Dendritic cell treated with granulocyte-macrophage colony-stimulating factor and Interleukin-4, amounts not matched to agents 40 ng/mL and 50 ng/mL, for 4 days (primary cell): ENCODE measurements around the gene PHYKPL.
"Not testable (repeated sequence)": the region's sequence is repeated elsewhere in the genome, so short reads cannot be mapped to it uniquely, and the experiment has no call there.

Experiments used
- H3K27ac Mint-ChIP-seq: one replicate; pipeline ENCODE4 v1.8.0; 2022; ENCODE audit warnings: mild to moderate bottlenecking, mixed read lengths
- H3K27me3 Mint-ChIP-seq: one replicate; pipeline ENCODE4 v1.8.0; 2022; ENCODE audit warnings: mild to moderate bottlenecking, mixed read lengths
- H3K36me3 Mint-ChIP-seq: one replicate; pipeline ENCODE4 v1.8.0; 2022; ENCODE audit warnings: low read depth, mixed read lengths
- H3K4me1 Mint-ChIP-seq: one replicate; pipeline ENCODE4 v1.8.0; 2022; ENCODE audit warnings: low read depth, mixed read lengths
- H3K4me3 Mint-ChIP-seq: one replicate; pipeline ENCODE4 v1.8.0; 2022; ENCODE audit warnings: mild to moderate bottlenecking, moderate library complexity, mixed read lengths
- H3K9me3 Mint-ChIP-seq: one replicate; pipeline ENCODE4 v1.8.0; 2022; ENCODE audit warnings: mixed read lengths
- intact Hi-C: fragments of 100-400 bp; cut with micrococcal nuclease; formaldehyde crosslinking; loops from one replicate; pipeline ENCODE4 v1.15.0; 2022

The PHYKPL gene

DNA sequence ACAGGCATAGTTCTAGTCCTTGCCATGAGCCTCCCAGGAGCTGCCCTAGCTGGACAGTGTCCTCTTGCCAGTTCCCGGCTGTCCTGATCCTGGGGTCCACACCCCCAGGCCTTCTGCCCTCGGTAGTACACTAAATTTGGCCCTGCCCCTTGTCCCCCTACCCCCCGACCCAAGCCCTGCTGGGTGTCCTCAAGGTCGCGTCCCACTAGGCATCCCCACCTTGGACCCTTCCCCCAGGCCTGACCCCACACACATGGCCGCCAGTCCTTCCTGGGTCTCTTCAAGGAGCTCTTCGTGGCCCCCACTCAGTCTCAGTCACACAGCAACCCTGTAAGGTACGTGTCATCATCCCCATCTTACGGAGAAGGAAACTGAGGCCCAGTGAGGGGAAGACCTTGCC is 40.0 kb upstream of the PHYKPL start:
- Mint-ChIP-seq H3K4me1 (no peaks in the 10 kb centered on the region), H3K27me3 (peaks cover 2% of the 10 kb centered on the region), H3K27ac (no peak overlapping the region), H3K4me3 (no peak overlapping the region), H3K9me3 (peaks cover 7% of the 10 kb centered on the region), H3K36me3 (no peaks in the 10 kb centered on the region)
- intact Hi-C loops, result no loop called here

GRCh38 chr5:178271726-178272479 is 39.3 kb upstream of the PHYKPL start:
- intact Hi-C loops, result no loop called here
- no peaks in the 10 kb centered on the region for H3K36me3 Mint-ChIP-seq
- peaks cover 7% of the 10 kb centered on the region for H3K9me3 Mint-ChIP-seq
- peaks cover 2% of the 10 kb centered on the region for H3K27me3 Mint-ChIP-seq
- H3K27ac Mint-ChIP-seq, result no peak overlapping the region
- H3K4me3 Mint-ChIP-seq, result no peak overlapping the region
- H3K4me1 Mint-ChIP-seq, result no peaks in the 10 kb centered on the region

- H3K9me3 Mint-ChIP-seq, result peaks cover 7% of the 10 kb centered on the region
- H3K27ac Mint-ChIP-seq, result no peak overlapping the region
- H3K36me3 Mint-ChIP-seq, result no peaks in the 10 kb centered on the region
- intact Hi-C loops, result no loop called here
- no peak overlapping the region for H3K4me3 Mint-ChIP-seq
- H3K4me1 Mint-ChIP-seq, result no peaks in the 10 kb centered on the region
- peaks cover 2% of the 10 kb centered on the region for H3K27me3 Mint-ChIP-seq
These were observed 38.6 kb upstream of the PHYKPL start for GRCh38 chr5:178271231-178271630.

DNA sequence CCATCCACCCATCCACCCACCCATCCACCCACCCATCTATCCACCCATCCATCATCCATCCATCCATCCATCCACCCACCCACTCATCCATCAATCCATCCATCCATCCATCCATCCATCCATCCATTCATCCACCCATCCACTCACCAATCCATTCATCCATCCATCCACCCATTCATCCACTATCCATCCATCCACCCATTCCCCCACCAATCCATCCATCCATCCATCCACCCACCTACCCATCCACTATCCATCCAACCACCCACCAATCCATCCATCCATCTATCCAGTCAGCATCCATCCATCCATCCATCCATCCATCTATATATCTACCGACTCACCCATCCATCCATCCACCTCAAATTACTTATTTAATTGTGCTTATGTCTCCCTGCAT is 36.9 kb upstream of the PHYKPL start:
- no peak overlapping the region for H3K27ac Mint-ChIP-seq
- intact Hi-C loops, result no loop called here
- H3K4me3 Mint-ChIP-seq, result no peak overlapping the region
- peaks cover 2% of the 10 kb centered on the region for H3K27me3 Mint-ChIP-seq
- no peaks in the 10 kb centered on the region for H3K9me3 Mint-ChIP-seq
- no peaks in the 10 kb centered on the region for H3K4me1 Mint-ChIP-seq
- H3K36me3 Mint-ChIP-seq, result no peaks in the 10 kb centered on the region

DNA sequence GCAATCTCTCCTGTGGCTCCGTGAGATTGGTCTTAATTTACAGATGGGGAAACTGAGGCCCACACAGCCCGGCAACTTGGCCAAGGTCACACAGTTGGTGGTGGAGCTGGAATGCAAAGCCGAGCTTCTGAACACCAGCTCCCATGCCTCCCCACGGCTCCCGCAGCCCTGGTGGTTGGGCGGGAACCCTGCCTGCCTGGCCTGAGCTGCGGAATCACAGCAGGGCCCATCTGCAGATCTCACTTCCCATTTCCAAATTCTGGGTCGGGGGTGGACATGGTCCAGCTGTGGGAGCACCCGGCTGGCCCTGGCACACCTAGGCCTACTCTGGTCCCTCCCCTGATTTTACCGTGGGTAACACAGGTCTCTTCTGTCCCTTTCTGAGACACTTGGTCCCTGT is 35.3 kb upstream of the PHYKPL start:
- H3K4me3 Mint-ChIP-seq, result no peak overlapping the region
- no peaks in the 10 kb centered on the region for H3K36me3 Mint-ChIP-seq
- H3K27ac Mint-ChIP-seq, result no peak overlapping the region
- no peaks in the 10 kb centered on the region for H3K4me1 Mint-ChIP-seq
- no peaks in the 10 kb centered on the region for H3K9me3 Mint-ChIP-seq
- H3K27me3 Mint-ChIP-seq, result peaks cover 2% of the 10 kb centered on the region
- intact Hi-C loops, result no loop called here

GRCh38 chr5:178267245-178267644 is 34.6 kb upstream of the PHYKPL start:
- H3K9me3 Mint-ChIP-seq, result no peaks in the 10 kb centered on the region
- peaks cover 2% of the 10 kb centered on the region for H3K27me3 Mint-ChIP-seq
- no peak overlapping the region for H3K4me3 Mint-ChIP-seq
- intact Hi-C loops, result no loop called here
- H3K27ac Mint-ChIP-seq, result no peak overlapping the region
- H3K36me3 Mint-ChIP-seq, result no peaks in the 10 kb centered on the region
- H3K4me1 Mint-ChIP-seq, result no peaks in the 10 kb centered on the region

GRCh38 chr5:178266581-178266980 is 34.0 kb upstream of the PHYKPL start:
- intact Hi-C loops, result no loop called here
- Mint-ChIP-seq H3K27ac (no peak overlapping the region), H3K9me3 (no peaks in the 10 kb centered on the region), H3K36me3 (no peaks in the 10 kb centered on the region), H3K4me3 (no peak overlapping the region), H3K27me3 (peaks cover 2% of the 10 kb centered on the region), H3K4me1 (no peaks in the 10 kb centered on the region)

DNA sequence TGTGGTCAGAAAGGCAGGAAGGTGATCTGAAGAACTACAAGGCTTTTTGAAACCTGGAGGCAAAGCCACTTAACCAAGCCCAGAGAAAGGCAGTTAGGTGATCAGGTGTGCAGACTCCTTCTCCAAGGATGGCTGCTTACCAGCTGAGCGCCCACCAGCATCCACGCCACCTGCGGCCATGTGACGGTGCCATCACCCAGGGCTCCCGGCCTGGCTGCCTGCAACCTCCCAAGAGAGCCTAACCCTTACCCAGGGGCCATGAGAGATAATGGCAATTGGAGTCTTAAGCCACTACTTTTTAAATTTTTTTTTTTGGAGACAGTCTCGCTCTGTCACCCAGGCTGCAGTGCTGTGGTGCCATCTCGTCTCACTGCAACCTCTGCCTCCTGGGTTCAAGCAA is 33.1 kb upstream of the PHYKPL start:
- Mint-ChIP-seq H3K9me3 (no peaks in the 10 kb centered on the region), H3K4me3 (no peak overlapping the region), H3K4me1 (no peaks in the 10 kb centered on the region), H3K27me3 (no peaks in the 10 kb centered on the region), H3K27ac (no peak overlapping the region), H3K36me3 (no peaks in the 10 kb centered on the region)
- intact Hi-C loops, result no loop called here

DNA sequence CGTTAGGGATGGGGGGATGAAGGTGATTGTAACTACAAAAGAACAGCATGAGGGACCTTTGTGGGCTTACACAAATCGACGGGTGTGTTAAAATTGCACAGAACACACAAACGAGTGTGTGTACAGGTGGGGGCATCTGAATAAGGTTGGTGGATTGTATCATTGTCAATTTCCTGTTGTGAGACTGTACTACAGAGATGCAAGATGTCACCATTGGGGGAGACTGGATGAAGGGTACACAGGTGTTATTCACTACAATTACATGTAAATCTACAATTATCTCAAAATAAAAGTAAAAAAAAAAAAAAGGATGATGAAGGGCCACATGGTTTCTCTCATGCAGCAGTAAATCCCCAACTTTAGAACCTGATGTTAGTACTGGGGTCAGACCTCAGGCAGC is 31.4 kb upstream of the PHYKPL start:
- H3K36me3 Mint-ChIP-seq, result no peaks in the 10 kb centered on the region
- no peaks in the 10 kb centered on the region for H3K4me1 Mint-ChIP-seq
- H3K27ac Mint-ChIP-seq, result no peak overlapping the region

GRCh38 chr5:178261666-178262600 is 29.3 kb upstream of the PHYKPL start:
- Mint-ChIP-seq H3K4me3 (no peak overlapping the region), H3K27me3 (no peaks in the 10 kb centered on the region), H3K4me1 (no peaks in the 10 kb centered on the region), H3K36me3 (no peaks in the 10 kb centered on the region), H3K27ac (peak overlapping the region; percentile 0), H3K9me3 (no peaks in the 10 kb centered on the region)
- intact Hi-C loops, result no loop called here

More for the DNA sequence above, 31.4 kb upstream of the PHYKPL start:
- H3K27me3 Mint-ChIP-seq, result no peaks in the 10 kb centered on the region
- no peaks in the 10 kb centered on the region for H3K9me3 Mint-ChIP-seq
- intact Hi-C loops, result no loop called here
- no peak overlapping the region for H3K4me3 Mint-ChIP-seq

DNA sequence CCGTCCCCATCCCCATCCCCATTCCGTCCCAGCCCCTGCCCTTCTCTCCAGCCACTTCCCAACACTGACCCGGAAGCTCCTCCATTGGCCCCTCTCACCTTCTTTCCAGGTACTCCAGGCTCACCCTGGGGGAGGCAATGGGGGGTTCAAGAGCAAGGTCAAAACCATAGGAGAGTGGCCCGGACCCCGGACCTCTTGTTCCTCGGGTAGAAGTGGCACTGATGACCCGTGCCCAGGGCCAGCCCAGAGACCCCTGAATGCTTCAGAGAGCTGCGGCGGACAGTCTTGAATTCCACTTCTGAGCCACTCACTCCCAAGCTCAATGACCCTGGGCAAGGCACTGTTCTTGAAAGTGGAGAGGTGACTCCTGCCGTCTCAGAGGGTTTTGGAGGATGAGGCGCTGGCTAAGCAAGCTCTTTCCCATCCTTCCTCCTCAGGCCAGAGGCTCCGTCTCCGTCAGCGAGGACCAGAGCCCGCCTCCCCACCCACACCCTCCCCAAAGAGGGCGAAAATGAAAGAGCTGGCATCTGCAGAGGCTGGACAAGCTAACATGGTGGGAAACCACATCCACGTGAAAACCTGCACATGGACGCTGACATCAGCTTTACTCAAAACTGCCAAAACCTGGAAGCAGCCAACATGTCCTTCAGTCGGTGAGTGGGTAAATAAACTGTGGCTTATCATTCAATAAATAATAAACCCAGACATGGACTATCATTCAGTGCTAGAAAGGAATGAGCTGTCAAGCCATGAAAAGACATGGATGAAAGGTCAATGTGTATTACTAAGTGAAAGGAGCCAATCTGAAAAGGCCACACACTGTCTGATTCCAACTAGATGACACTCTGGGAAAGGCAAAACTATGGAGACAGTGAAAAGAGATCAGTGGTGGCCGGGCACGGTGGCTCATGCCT is 27.3 kb upstream of the PHYKPL start:
- no peak overlapping the region for H3K4me3 Mint-ChIP-seq
- H3K9me3 Mint-ChIP-seq, result no peaks in the 10 kb centered on the region
- no peaks in the 10 kb centered on the region for H3K27me3 Mint-ChIP-seq
- no peak overlapping the region for H3K27ac Mint-ChIP-seq
- H3K4me1 Mint-ChIP-seq, result no peaks in the 10 kb centered on the region
- intact Hi-C loops, result no loop called here
- no peaks in the 10 kb centered on the region for H3K36me3 Mint-ChIP-seq

GRCh38 chr5:178257650-178258049 is 25.0 kb upstream of the PHYKPL start:
- H3K9me3 Mint-ChIP-seq, result no peaks in the 10 kb centered on the region
- intact Hi-C loops, result no loop called here
- no peak overlapping the region for H3K4me3 Mint-ChIP-seq
- no peaks in the 10 kb centered on the region for H3K27me3 Mint-ChIP-seq
- H3K4me1 Mint-ChIP-seq, result no peaks in the 10 kb centered on the region
- H3K27ac Mint-ChIP-seq, result no peak overlapping the region
- H3K36me3 Mint-ChIP-seq, result no peaks in the 10 kb centered on the region

GRCh38 chr5:178256746-178257145 is 24.1 kb upstream of the PHYKPL start:
- Mint-ChIP-seq H3K4me3 (no peak overlapping the region), H3K9me3 (no peaks in the 10 kb centered on the region), H3K27me3 (no peaks in the 10 kb centered on the region), H3K36me3 (no peaks in the 10 kb centered on the region), H3K4me1 (no peaks in the 10 kb centered on the region), H3K27ac (peak overlapping the region; percentile 25)
- intact Hi-C loops, result no loop called here

DNA sequence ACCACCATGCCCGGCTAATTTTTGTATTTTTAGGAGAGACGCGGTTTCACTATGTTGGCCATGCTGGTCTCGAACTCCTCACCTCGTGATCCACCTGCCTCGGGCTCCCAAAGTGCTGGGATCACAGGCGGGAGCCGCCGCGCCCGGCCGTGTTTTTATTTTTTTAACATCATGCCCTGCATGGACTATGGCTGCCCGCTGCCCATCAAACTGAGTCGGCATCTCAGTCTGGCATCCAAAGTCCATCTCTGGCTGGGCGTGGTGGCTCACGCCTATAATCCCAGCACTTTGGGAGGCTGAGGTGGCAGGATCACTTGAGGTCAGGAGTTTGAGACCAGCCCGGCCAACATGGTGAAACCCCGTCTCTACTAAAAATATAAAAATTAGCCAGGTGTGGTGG is 21.0 kb upstream of the PHYKPL start:
- H3K4me1 Mint-ChIP-seq, intact Hi-C loops, H3K36me3 Mint-ChIP-seq: not testable (repeated sequence)

More for the DNA sequence above, 21.0 kb upstream of the PHYKPL start:
- H3K9me3 Mint-ChIP-seq, H3K27ac Mint-ChIP-seq, H3K4me3 Mint-ChIP-seq, H3K27me3 Mint-ChIP-seq: not testable (repeated sequence)
